ENCODE measurements around the gene TPP1.

The TPP1 gene

DNA sequence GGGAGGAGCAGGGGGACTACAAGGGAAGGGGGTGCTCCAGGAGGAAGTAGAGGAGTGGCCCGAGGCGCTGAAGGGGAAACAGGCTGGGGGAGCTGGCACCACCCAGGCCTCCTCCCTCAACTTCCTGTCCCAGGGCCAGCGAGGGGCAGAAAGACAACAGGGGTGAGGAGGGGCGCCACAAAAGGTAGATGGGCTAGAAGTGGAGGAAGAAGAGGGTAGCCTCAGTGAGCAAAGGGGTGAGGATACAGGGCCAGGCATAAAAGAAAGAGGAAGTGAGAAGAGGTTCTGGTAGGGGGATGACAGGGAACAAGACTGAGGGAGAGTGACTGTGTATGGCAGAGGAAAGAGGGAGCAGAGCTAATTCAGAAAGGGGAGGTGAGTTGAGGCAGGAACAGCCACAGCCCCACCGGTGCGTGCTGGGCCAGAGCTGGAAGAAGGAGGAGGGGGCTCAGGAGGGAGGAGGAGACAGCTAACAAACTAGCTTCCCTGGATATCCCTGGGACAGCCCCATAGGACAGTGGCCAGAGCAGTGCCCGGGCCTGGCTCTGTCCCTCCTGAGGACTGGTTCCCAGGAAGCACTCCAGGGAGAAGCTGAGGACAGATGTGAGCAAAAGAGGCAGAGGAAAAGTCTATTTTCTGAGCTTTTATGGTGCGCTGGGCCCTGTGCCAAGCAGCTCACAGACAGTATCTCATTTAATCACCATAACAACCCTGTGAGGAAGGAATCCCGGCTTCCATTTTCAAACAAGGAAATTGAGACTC lies 27.9 kb upstream of the TPP1 start:
- DNase-seq = no peak

DNA sequence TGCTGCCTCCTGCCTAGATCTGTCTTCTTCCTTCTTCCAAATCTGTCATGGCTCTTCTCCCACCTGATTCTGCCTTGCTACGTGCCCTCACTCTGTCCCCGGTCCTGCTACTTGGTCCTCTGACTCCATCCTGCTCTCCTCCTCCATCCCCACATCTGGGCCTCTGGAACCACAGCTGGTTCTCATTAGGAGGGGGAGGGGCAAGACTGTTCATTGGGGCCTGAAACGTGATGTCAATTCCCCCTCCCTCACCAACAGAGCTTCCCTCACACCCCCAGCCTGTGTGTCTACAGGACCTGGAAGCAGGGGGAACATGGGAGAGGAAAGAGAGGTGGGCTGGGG lies 27.3 kb upstream of the TPP1 start:
- no peak for DNase-seq

DNA sequence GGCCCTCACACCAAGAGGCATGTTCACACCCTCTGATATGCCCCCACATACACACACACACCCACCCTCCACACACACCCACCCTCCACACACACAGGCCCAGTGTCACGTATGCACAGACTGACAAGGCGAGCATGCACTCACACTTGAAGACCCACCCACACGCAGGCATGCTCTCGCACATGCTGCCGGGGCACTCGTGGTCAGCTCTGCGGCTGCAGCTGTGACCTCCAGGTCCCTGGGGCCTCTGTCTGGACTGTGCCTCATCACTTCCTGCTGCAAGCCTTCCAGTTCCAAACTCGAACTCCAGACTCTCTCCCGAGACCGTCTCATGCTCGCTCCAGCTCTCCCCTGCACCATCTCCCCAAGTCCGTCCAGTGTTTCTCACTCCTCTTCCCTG lies 26.8 kb upstream of the TPP1 start:
- no peak for DNase-seq

DNA sequence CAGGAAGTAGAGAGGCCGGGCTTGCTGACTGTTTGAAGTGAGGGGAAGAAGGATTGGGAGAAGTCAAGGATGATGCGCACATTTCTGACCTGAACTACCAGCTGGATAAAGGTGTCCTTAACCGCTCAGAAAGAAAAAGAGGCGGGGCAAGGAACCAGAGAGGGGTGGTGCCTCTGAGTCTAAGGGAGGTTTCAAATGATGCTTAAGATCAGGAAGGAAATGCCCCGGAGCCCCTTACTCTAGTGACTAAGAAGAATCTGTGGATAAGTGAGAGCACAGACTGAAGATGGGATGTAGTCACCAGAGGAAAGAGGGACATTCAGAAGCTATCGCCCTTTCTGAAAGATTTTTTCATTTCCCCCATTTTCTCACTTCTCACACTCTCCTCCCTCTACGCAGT lies 23.7 kb upstream of the TPP1 start:
- no peak for DNase-seq

DNA sequence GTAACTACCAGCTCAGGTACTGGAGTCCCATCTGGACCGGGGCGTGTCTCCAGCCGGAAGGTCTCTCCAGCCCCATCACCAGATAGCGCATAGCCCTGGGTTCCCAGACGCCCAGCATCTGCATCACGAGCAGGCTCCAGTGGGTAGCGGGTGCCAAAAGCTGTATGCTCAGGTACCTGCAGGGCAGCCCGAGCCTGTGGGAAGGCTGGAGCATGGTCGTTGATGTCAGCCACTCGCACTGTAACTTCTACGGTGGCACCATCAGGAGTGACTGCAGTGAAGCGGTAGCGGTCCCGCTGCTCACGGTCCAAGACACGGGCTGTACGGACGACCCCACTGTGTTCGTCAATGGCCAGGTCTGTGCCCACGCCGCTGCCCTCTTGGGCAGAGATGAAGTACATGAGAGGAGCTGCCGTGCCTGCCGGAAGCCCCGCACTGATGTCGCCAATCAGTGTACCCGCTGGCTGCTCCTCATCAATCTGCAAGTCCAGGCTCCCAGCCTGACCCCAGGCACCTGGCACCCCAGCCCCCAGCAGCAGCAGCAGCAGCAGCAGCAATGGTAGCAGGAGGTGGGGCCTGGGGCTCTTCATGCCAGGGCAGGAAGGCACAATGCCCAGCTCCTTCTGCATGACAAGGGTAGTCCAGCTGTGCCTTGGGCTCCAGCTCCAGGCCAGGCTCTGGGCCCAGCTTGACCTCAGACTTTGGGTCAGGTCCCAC lies 21.9 kb upstream of the TPP1 start:
- no peak for DNase-seq

DNA sequence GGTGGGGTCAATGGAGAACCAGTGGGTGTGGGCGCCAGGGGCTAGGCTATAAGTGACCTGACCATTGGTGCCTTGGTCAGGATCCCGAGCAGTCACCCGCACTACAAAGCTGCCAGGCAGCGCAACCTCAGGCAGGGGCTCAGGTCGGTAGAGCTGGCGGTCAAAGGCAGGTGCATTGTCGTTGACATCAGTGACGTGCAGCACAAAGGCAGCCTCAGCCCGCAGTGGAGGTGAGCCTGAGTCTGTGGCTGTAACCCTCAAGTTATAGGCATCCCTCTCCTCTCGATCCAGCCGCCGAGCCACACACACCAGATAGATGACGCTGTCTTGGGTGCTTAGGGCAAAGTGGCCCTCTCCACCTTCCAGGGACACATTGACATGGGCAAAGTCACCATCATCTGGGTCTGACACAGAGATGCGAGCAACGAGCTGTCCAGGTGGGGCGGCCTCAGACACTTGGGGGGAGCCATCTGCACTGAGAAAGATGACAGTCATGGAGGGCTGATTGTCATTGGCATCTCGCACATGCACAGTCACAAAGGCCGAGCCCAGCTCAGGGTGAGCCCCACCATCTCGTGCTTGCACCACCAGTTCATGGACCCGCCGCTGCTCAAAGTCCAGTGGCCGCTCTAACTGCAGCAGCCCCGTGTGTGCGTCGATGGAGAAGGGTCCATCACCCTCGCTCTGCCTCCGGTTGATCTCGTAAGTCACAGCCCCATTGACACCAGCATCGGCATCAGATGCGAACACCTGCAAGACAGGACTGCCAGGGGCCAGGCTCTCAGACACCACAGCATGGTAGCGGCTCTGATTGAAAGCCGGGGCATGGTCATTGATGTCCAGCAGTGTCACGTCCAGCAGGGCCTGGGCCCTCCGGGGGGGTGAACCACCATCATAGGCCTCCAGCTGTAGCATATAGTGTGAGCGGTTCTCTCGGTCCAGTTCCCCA lies 21.1 kb upstream of the TPP1 start:
- DNase-seq = no peak

DNA sequence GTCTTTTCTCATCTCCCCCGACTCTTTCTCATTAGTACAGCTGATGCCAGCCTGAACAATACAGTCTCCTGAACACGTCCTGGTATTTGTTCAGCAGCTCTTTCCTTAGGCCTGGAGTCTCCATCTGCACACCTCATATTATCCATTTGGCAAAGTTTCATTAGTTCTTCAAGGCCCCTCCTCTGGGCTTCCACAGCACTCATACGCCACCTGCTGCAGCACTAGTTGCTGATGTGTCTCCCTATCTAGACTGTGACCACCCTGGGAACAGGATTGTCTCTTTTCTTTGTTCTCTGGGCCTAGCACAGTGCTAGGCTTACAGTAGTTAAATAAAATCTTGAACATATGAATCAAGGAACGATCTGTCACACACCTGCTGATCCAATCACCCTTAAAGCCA lies 19.2 kb upstream of the TPP1 start:
- DNase-seq = no peak

DNA sequence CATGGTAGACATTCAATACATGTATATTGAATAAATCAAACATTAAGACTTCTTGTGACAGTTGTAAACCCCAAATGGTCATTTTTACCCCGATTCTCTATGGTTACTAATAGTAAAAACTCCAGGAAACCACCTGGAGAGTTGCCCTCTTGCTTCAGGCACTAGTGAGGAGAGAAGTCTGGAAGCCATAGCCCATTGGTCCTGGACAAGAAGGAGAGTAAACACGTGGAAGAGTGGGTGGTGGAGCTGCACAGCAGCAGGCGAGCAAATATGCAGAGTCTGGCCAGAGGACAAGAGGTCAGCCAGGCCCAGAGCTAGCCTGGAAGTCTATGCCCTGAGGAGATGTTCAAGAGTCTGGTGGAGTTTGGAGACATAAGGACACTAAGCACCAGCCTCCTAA lies 18.6 kb upstream of the TPP1 start:
- DNase-seq = no peak

DNA sequence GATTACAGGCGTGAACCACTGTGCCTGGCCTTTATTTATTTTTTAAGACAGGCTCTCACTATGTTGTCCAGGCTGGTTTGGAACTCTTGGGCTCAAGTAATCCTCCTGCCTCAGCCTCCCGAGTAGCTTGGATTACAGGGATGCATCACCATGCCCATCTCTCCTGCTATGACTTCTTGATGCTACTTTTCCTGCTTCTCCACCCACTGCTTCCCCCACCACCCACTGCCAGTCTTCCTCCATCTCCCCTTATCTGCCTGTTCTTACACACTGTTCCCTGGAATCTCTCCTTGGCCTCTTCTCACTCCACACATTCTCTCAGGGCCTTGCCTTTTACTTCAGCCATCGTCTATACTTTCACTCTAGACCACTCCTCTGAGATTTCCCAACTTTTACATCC lies 17.3 kb upstream of the TPP1 start:
- no peak for DNase-seq

DNA sequence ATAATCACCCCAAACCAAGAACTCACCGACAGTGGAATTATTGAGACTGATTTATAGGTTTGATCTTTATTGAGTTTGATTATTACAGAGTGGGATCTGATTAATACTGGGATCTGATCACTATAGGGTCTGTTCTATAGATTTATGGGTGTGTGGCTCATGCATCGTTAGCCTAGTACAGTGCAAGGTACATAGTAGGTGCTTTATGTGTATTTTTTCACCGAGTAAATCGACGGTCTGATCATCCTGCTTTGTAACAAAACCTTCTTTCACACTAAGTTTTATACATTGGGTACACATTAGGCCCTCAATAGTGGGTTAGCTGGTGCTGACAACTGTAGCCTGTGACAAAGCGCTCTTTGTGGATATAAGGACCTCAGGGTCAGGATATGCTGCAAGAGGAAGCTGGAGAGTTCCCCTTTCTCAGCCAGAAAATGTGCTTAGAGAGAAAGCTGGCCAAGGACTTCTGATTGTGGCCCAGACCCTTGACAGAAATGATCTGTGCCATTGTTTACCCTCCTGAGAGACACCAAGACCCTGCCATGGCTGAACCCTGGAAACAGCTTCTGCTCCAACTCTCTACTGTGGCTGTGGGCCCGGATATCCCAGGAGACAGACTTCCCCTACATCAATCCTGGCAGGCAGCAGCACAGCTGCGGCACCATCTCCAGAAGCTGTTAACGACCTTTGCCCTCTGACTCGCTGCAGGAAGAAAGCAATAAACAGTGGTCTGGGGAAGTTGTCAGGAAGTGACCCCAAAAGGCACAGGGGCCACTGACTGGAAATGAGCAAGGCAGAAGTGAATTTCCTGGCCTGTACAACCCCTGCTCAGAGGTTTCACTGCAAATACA lies 16.1 kb upstream of the TPP1 start:
- DNase-seq = no peak

DNA sequence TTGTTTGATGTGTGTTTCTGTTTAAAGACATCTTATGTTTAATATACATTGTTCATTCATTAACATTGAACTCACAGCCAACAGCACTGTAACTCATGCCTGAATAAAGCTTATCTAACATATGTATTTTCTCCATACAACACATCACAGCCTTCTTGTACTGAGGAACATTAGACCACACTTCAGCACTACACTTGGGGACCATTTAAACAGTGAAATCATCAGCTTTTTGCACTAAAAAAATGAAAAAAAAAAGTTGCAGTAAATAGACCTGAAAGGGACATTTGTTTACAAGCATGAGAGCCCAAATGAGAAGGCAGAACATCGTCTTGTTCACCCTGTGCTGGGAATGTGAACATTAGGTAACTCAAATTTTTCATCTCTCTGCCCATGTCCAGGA lies 15.3 kb upstream of the TPP1 start:
- DNase-seq = no peak

DNA sequence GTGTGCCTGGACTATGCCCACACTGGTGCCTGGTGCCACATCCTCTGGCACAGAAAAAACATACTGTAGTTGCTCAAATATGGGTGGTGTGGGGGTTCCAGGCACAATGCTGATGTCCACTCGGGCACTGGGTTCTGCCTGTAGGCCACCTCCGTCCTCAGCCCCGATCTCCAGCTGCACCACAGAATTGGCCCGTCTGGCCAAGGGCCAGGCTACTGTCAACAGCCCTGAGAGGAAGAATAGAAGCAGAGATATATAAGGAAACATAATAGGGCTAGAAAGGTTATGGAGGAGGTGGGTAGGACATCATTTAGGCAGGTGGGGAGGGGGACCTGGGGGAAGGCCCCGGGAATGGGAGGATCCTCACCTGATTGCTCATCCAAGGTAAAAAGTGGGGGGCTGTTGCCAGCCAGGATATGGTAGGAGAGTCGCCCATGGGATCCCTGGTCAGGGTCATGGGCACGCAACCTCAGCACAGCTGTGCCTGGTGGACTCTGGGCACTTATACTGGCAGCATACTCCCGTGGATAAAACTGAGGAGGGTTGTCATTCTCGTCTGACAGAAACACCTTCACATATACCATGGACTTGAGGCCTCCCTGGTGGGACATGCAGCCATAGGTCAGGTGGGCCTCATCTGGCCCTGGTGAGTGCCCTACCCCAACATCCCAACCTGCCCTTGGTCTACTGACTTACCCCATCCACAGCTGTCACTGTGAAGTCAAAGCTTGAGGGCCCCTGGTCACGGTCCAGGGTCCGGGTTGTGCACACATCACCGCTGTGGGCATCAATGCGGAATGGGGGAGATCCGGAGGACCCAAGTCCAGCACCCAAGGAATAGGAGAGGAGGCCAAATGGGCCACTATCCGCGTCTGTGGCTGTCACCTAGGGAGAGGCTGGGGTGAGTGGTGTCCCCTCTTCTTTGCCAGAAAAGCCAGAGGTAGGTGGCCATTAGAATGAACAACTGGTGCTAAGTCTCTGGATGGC lies 14.5 kb upstream of the TPP1 start:
- DNase-seq = no peak

DNA sequence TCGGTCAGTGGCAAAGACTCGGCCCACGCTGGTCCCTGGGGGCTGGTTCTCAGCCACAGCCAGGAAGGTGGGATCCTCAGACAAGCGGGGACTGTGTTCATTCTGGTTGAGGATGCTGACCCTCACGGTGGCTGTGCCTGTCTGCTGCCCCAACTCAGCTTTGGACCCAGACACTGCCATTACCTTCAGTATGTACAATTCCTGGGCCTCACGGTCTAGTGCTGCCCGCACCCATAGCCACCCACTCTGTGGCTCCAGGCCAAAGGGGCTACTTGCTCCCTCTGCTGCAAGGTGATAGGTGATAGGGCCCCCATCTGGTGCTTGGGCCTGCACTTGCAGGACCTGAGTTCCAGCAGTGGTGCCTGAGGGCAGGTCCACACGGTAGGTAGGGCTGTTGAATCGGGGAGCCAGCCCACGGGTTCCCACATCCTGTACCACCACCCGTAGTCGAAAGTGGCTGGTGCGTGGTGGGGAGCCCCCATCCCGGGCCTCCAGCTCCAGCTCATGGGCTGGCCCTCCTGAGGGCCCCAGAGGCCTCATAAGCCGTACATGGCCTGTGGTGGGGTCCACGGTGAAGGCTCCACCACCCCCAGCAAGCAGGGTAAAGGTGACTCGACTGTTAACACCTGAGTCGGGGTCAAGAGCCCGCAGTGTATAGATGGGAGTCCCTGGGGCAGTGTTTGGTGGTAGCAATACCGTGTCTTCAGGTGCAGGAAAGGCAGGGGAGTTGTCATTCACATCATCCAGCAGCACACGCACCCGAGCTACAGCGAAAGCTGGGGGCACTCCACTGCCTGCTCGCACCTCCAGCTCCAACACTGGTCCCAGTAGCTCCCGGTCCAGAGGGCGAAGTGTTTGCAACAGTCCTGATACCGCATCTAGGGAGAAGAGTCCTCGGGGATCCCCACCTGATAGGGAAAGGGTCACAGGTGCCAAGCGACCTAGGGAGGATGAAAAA lies 13.2 kb upstream of the TPP1 start:
- no peak for DNase-seq

DNA sequence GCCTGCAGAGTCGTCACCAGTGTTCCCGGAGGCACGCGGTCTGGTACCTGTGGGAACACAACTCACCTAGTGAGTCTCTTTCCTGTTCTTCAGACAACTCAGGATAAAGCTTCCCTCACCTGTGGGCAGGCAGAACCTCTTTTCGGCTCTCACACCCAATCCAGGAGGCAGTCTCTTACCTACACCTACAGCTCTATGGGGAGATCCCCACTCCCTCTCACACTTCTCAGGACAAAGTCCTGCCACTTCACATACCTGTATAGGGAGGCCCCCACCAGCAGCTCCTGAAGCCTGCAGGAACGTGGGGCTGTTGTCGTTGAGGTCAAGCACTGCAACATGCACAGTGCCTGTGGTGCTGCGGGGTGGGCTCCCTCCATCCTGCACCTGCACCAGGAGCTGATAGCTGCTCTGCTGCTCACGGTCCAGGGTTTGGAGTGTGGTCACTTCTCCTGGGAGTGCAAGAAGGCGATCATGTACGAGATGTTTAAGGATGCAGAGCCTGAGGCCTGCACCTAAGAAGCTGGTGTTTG lies 12.2 kb upstream of the TPP1 start:
- no peak for DNase-seq

DNA sequence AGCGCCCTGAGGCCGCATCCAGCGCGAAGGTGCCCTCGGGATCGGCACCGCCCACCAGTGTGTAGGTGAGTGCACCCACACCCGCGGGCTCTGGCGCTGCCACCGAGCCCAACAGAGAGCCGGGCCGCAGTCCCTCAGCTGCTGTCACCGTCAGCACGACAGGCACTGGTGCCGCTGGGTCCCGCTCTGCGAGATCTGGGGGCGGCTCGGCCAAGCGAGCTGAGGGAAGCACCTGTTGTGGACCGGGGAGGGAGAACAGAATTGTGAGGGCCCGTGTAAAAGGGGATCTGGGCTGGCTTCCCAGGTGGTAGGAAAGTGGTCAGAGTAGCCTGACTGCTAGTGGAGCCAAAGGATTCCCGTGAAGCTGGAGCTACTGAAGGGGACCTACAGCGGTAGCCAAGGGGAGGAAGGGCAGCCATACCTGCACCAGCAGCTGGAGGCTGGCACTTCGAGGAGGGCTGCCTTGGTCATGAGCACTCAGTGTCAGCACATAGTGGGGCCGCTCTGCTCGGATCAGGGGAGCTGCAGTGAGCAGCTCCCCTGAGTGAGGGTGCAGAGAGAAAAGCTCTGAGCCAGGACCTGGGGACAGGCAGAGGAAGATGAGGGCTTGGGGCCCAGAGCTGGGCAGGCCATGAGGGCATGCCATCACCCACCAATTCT lies 11.5 kb upstream of the TPP1 start:
- no peak for DNase-seq

DNA sequence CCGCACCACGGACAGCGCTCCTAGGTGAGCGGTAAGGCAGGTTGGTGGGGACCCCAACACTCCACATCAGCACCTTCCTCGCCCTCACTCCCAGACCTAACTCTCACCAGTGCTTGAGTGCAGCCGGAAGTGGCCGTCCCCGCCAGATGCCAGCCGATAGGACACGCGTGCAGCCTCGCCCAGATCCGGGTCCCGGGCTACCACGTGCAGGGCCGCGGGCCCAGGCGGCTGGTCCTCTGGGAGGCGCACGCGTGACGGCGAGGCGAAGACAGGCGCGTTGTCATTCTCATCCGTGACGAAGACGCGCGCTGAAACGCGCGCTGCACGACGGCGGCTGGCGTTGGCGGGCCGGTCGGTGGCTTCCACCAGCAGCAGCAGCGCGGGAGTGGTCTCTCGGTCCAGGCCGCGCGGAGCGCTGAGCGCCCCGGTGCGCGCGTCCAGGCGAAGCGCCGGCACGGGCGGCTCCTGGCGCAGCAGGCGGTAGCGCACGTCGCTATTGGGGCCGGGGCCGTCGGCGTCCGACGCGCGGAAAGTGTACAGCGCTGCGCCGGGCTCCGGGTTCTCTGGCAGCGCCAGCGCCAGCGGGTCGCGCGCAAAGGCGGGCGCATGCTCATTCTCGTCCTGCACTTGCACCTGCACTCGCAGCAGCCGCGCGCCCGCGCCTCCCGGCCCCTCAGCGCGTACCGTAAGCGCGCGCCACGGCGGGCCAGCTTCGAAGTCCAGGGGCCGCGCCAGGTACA lies 10.8 kb upstream of the TPP1 start:
- no peak for DNase-seq

DNA sequence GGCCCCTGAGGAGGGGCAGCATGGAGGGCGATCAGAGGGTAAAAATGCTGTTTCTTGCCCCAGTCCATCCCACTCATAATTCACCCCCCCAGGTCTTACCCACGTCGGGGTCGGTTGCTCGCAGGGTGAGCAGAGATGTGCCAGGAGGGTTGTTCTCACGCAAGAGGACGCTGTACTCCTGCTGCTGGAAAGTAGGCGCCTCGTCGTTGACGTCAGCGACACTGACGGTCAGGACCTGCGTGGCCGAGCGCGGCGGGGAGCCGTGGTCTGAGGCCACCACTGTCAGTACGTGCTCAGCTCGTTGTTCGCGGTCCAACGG lies 10.3 kb upstream of the TPP1 start:
- no peak for DNase-seq

DNA sequence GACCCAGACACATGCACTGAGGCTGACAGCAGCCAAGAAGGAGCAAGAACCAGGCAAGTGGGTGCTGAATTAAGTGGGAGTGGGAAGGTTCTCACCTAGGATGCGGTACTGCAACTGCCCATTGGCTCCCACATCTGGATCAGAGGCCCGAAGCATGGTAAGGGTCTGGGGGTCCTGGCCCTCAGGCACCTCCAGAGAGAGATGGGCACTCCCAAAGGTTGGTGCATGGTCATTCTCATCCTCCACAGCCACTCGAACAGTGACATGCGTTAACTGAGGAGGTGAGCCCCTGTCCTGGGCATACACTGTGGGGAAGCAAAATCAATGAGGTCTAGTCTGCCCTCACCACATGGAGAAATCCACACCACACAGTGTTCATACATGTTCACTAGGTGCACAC lies 9.3 kb upstream of the TPP1 start:
- DNase-seq = no peak

DNA sequence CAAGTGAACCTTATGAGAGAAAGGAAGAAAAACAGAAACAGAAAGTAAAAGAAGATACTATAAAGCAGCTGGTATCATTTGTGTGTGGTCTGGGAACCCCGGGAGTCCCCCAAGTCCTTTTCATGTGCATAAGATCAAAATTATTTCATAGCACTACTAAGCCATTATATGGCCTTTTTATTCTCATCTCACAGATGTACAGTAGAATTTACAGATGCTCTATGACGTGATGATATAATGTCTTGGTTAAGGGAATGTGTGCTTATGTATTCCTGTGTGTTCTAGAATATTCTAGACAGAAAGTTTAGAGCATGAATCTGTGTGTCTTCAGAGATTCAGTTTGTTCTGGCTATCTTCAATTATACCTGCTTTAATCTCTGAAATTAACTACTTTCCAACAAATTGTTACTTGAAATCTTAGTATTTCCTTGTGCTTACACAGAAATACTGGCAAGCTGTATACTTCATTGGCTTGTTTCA lies 8.6 kb upstream of the TPP1 start:
- DNase-seq = no peak
